Caco-2 (cell line): ENCODE measurements around the gene SLC35F6. TPM values are rescaled to one million over a fixed set of nuclear protein-coding genes. Genes with fewer than 3 reads are reported as not detected.

ENCODE experiments used
- BruUV-seq: library from RNA; stranded (reverse); fragments of 400-500 nt; replicated peaks from 2 replicates; lab custom pipeline; 2021; lab: Mats Ljungman, UMichigan
- CTCF ChIA-PET: fragments of 300-600 bp; sonication (Branson Sonifier 250); formaldehyde crosslinking; loops from one replicate; lab custom pipeline; 2022; ENCODE audit warnings: antibody characterized with exemption; lab: Charles Lee
- POLR2A ChIA-PET: fragments of 300-600 bp; sonication (Branson Sonifier 250); formaldehyde crosslinking; loops from one replicate; lab custom pipeline; 2022; ENCODE audit warnings: antibody characterized with exemption; lab: Charles Lee
- DNase-seq, 2 experiments: peaks; one replicate each; pipeline versions ENCODE4 v3.0.0 to v3.0.0-alpha.2; 2020 to 2022
- H3K27me3 ChIP-seq: replicated peaks from 2 replicates; pipeline ENCODE4 v1.6.0; 2011; ENCODE audit warnings: low read length; ENCODE audit not compliant: control insufficient read depth, insufficient read depth
- H3K36me3 ChIP-seq: 2 replicates; pipeline ENCODE4 v1.5.1; 2011; ENCODE audit warnings: low read length; ENCODE audit not compliant: control insufficient read depth, insufficient read depth
- H3K4me1 ChIP-seq: fragments of 250-450 bp; sonication (Bioruptor Pico); 2 replicates; pipeline ENCODE4 v1.5.1; 2020; ENCODE audit warnings: mild to moderate bottlenecking
- H3K4me3 ChIP-seq: 2 replicates; pipeline ENCODE4 v1.5.1; 2011; ENCODE audit warnings: low read depth, mild to moderate bottlenecking, control low read depth, low read length
- H3K9me3 ChIP-seq: fragments of 250-450 bp; sonication (Bioruptor Pico); 2 replicates; pipeline ENCODE4 v1.5.1; 2020; ENCODE audit warnings: mild to moderate bottlenecking, moderate library complexity
- H3K27ac Mint-ChIP-seq: one replicate; pipeline ENCODE4 v1.8.0; 2022; ENCODE audit warnings: mixed read lengths; ENCODE audit not compliant: unreplicated experiment
- H3K27me3 Mint-ChIP-seq: one replicate; pipeline ENCODE4 v1.8.0; 2022; ENCODE audit warnings: mixed read lengths; ENCODE audit not compliant: insufficient read depth, unreplicated experiment
- H3K36me3 Mint-ChIP-seq: one replicate; pipeline ENCODE4 v1.8.0; 2022; ENCODE audit warnings: mild to moderate bottlenecking, mixed read lengths; ENCODE audit not compliant: insufficient read depth, unreplicated experiment
- H3K4me1 Mint-ChIP-seq: one replicate; pipeline ENCODE4 v1.8.0; 2022; ENCODE audit warnings: low read depth, mixed read lengths; ENCODE audit not compliant: unreplicated experiment
- H3K4me3 Mint-ChIP-seq: one replicate; pipeline ENCODE4 v1.8.0; 2022; ENCODE audit warnings: mild to moderate bottlenecking, moderate library complexity, mixed read lengths; ENCODE audit not compliant: unreplicated experiment
- H3K9me3 Mint-ChIP-seq: one replicate; pipeline ENCODE4 v1.8.0; 2022; ENCODE audit warnings: mixed read lengths; ENCODE audit not compliant: unreplicated experiment
- CTCF ChIP-seq, 2 experiments: fragments of 200-600 bp in 1 of 2; IDR thresholded peaks; 1 replicate in 1 of 2; 2 replicates in 1 of 2; pipeline versions ENCODE4 v1.5.1 to v1.8.0; 2011 to 2022; ENCODE audit warnings: antibody characterized with exemption in 1 of 2, control low read depth in 1 of 2, inconsistent platforms in 1 of 2, low read depth in 1 of 2, low read length in 1 of 2, mild to moderate bottlenecking in 1 of 2, moderate library complexity in 1 of 2; ENCODE audit not compliant: insufficient read depth in 1 of 2, severe bottlenecking in 1 of 2, unreplicated experiment in 1 of 2
- intact Hi-C: fragments of 100-400 bp; cut with micrococcal nuclease; formaldehyde crosslinking; loops from one replicate; pipeline ENCODE4 v1.10.0; 2022; ENCODE audit not compliant: unreplicated experiment
- total RNA-seq: library from RNA; stranded (reverse); gene quantifications from 2 replicates; pipeline ENCODE4 v1.2.3, GENCODE V29; 2022

The SLC35F6 gene
- total RNA-seq, 1 experiment from 2014 or later, result 45.7 TPM

- no peak for DNase-seq
- CTCF ChIA-PET, result no interaction called here
- peak overlapping the region; percentile 25 for H3K27ac Mint-ChIP-seq
- Histone ChIP-seq H3K27me3 (no peaks in the 10 kb centered on the region), H3K4me3 (no peak overlapping the region), H3K36me3 (peaks cover 2% of the 10 kb centered on the region), H3K9me3 (no peaks in the 10 kb centered on the region), H3K4me1 (peaks cover 6% of the 10 kb centered on the region)
- BruUV-seq, result no TSS peak
- POLR2A ChIA-PET, result no interaction called here
- H3K4me3 Mint-ChIP-seq, result no peak overlapping the region
- intact Hi-C loops, result no loop called here
- no peak for TF ChIP-seq CTCF (IDR thresholded peaks at IDR 0.05; ENCODE audit: insufficient read depth in 1 of 2, low read depth in 1 of 2, low read length in 1 of 2, severe bottlenecking in 1 of 2, unreplicated experiment in 1 of 2)
- H3K9me3 Mint-ChIP-seq, result no peaks in the 10 kb centered on the region
- H3K36me3 Mint-ChIP-seq, result peaks cover 71% of the 10 kb centered on the region
- peaks cover 14% of the 10 kb centered on the region for H3K4me1 Mint-ChIP-seq
- H3K27me3 Mint-ChIP-seq, result no peaks in the 10 kb centered on the region
Observed at GRCh38 chr2:26776195-26776800, 12.2 kb downstream of the SLC35F6 start.

DNA sequence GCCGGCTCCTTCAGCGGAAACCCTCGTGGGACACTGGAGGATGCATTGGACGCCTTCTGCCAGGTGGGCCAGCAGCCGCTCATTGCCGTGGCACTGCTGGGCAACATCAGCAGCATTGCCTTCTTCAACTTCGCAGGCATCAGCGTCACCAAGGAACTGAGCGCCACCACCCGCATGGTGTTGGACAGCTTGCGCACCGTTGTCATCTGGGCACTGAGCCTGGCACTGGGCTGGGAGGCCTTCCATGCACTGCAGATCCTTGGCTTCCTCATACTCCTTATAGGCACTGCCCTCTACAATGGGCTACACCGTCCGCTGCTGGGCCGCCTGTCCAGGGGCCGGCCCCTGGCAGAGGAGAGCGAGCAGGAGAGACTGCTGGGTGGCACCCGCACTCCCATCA, 14.0 kb downstream of the SLC35F6 start:
- Mint-ChIP-seq H3K27me3 (no peaks in the 10 kb centered on the region), H3K27ac (no peak overlapping the region), H3K4me1 (no peaks in the 10 kb centered on the region), H3K4me3 (no peak overlapping the region), H3K36me3 (peaks cover 69% of the 10 kb centered on the region), H3K9me3 (no peaks in the 10 kb centered on the region)
- H3K4me1 ChIP-seq, result no peaks in the 10 kb centered on the region
- no peak for TF ChIP-seq CTCF (IDR thresholded peaks at IDR 0.05; ENCODE audit: insufficient read depth in 1 of 2, low read depth in 1 of 2, low read length in 1 of 2, severe bottlenecking in 1 of 2, unreplicated experiment in 1 of 2)
- peaks cover 2% of the 10 kb centered on the region for H3K36me3 ChIP-seq
- intact Hi-C loops, result no loop called here
- DNase-seq, result no peak
- CTCF ChIA-PET, result no interaction called here
- no peaks in the 10 kb centered on the region for H3K9me3 ChIP-seq
- no peak overlapping the region for H3K4me3 ChIP-seq
- H3K27me3 ChIP-seq, result no peaks in the 10 kb centered on the region
- POLR2A ChIA-PET, result no interaction called here
- BruUV-seq, result no TSS peak

DNA sequence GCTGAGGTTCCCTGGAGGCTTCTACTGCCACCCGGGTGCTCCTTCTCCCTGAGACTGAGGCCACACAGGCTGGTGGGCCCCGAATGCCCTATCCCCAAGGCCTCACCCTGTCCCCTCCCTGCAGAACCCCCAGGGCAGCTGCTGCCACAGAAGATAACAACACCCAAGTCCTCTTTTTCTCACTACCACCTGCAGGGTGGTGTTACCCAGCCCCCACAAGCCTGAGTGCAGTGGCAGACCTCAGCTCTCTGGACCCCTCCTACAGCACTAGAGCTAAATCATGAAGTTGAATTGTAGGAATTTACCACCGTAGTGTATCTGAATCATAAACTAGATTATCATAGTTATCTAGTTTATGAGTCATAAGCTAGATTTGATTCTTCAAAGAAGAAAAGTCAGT, 14.4 kb downstream of the SLC35F6 start:
- no peak overlapping the region for H3K4me3 Mint-ChIP-seq
- Histone ChIP-seq H3K27me3 (no peaks in the 10 kb centered on the region), H3K4me1 (no peaks in the 10 kb centered on the region), H3K9me3 (no peaks in the 10 kb centered on the region), H3K36me3 (peaks cover 2% of the 10 kb centered on the region), H3K4me3 (no peak overlapping the region)
- POLR2A ChIA-PET, result no interaction called here
- no peaks in the 10 kb centered on the region for H3K27me3 Mint-ChIP-seq
- intact Hi-C loops, result no loop called here
- no peak for TF ChIP-seq CTCF (IDR thresholded peaks at IDR 0.05; ENCODE audit: insufficient read depth in 1 of 2, low read depth in 1 of 2, low read length in 1 of 2, severe bottlenecking in 1 of 2, unreplicated experiment in 1 of 2)
- DNase-seq, result no peak
- no peak overlapping the region for H3K27ac Mint-ChIP-seq
- H3K4me1 Mint-ChIP-seq, result no peaks in the 10 kb centered on the region
- no TSS peak for BruUV-seq
- CTCF ChIA-PET, result no interaction called here
- H3K36me3 Mint-ChIP-seq, result peaks cover 70% of the 10 kb centered on the region
- H3K9me3 Mint-ChIP-seq, result no peaks in the 10 kb centered on the region
